ENCODE data around the gene P4HA3.

Gene P4HA3

GRCh38 chr11:74319139-74319816 is 7.8 kb upstream of the P4HA3 start:
- TF ChIP-seq CTCF (IDR thresholded peaks at IDR 0.05; ENCODE audit: low read depth, low read length), result no peak
- in situ Hi-C loops (cut with HindIII; ENCODE audit: low sequenced_read_pairs), result no loop called here
- DNase-seq (ENCODE audit: low read depth, low spot score), result peak; percentile 94
- no peak overlapping the region for H3K4me3 ChIP-seq (ENCODE audit: low read depth, low read length)

- DNase-seq (ENCODE audit: low read depth, low spot score), result peak; percentile 88
- in situ Hi-C loops (cut with HindIII; ENCODE audit: low sequenced_read_pairs), result no loop called here
- no peak overlapping the region for H3K4me3 ChIP-seq (ENCODE audit: low read depth, low read length)
- TF ChIP-seq CTCF (IDR thresholded peaks at IDR 0.05; ENCODE audit: low read depth, low read length), result no peak
Measured at GRCh38 chr11:74318241-74318932, 6.9 kb upstream of the P4HA3 start.

- H3K4me3 ChIP-seq (ENCODE audit: low read depth, low read length), result no peak overlapping the region
- TF ChIP-seq CTCF (IDR thresholded peaks at IDR 0.05; ENCODE audit: low read depth, low read length), result no peak
- DNase-seq (ENCODE audit: low read depth, low spot score), result peak; percentile 80
- in situ Hi-C loops (cut with HindIII; ENCODE audit: low sequenced_read_pairs), result no loop called here
Measured at GRCh38 chr11:74316772-74317505, 5.5 kb upstream of the P4HA3 start.

GRCh38 chr11:74312326-74312725 is 886 bp upstream of the P4HA3 start:
- H3K4me3 ChIP-seq (ENCODE audit: low read depth, low read length), result no peak overlapping the region
- TF ChIP-seq CTCF (IDR thresholded peaks at IDR 0.05; ENCODE audit: low read depth, low read length), result no peak
- in situ Hi-C loops (cut with HindIII; ENCODE audit: low sequenced_read_pairs), result no loop called here
- no peak for DNase-seq (ENCODE audit: low read depth, low spot score)

- no peak for TF ChIP-seq CTCF (IDR thresholded peaks at IDR 0.05; ENCODE audit: low read depth, low read length)
- in situ Hi-C loops (cut with HindIII; ENCODE audit: low sequenced_read_pairs), result no loop called here
- peak overlapping the region; percentile 56 for H3K4me3 ChIP-seq (ENCODE audit: low read depth, low read length)
- no peak for DNase-seq (ENCODE audit: low read depth, low spot score)
Measured at GRCh38 chr11:74310857-74311256, 583 bp downstream of the P4HA3 start.

- in situ Hi-C loops (cut with HindIII; ENCODE audit: low sequenced_read_pairs), result no loop called here
- H3K4me3 ChIP-seq (ENCODE audit: low read depth, low read length), result no peak overlapping the region
- no peak for TF ChIP-seq CTCF (IDR thresholded peaks at IDR 0.05; ENCODE audit: low read depth, low read length)
- peak; percentile 84 for DNase-seq (ENCODE audit: low read depth, low spot score)
Measured at GRCh38 chr11:74307434-74307833, 4.0 kb downstream of the P4HA3 start.

Measured in astrocyte of the spinal cord (primary cell).